Peyer's patch (tissue), 4 donors: ENCODE measurements around the gene NFASC.

ENCODE experiments used
- CTCF ChIP-seq, 6 experiments: fragments of 450-650 bp in 4 of 6; fragments of 200-600 bp in 2 of 6; sonication (generic) in 1 of 6; IDR thresholded peaks; one replicate each; pipeline ENCODE4 v1.5.1; 2017 to 2019; ENCODE audit warnings: antibody characterized with exemption in 6 of 6, mild to moderate bottlenecking in 3 of 6, moderate library complexity in 1 of 6
- POLR2A ChIP-seq, 2 donors: fragments of 450-650 bp; IDR thresholded peaks; one replicate each; pipeline ENCODE4 v1.5.1; 2017; ENCODE audit warnings: antibody characterized with exemption in 2 of 2, mild to moderate bottlenecking in 2 of 2, moderate library complexity in 2 of 2

GRCh38 chr1:205056956-205057568 is 186.4 kb downstream of the NFASC start:
- TF ChIP-seq CTCF (IDR thresholded peaks at IDR 0.05), result no peak
- TF ChIP-seq POLR2A (IDR thresholded peaks at IDR 0.05), result no peak
